Left ventricle myocardium superior (tissue), 1 donor: ENCODE results near the gene MYH11. TPM values are rescaled to one million over a fixed set of nuclear protein-coding genes. Genes with fewer than 3 reads are reported as not detected.
"Not testable (repeated sequence)": the region's sequence is repeated elsewhere in the genome, so short reads cannot be mapped to it uniquely, and the experiment has no call there.

ENCODE experiments used
- ATAC-seq: fragments of 200-7000 bp; cut with Tn5 transposase; one replicate; pipeline ENCODE4 v1.9.1; 2020; ENCODE audit warnings: mild to moderate bottlenecking, moderate library complexity
- DNase-seq: peaks from one replicate; pipeline ENCODE4 v3.0.0-alpha.2; 2020
- intact Hi-C: fragments of 100-400 bp; cut with micrococcal nuclease; formaldehyde crosslinking; loops from one replicate; pipeline ENCODE4 v1.11.0; 2022
- total RNA-seq: library from RNA; stranded (reverse); fragmentation: NEBNext Ultra II Directional; extraction: Animal tissue kit (Norgen Biotek cat#: 25700); gene quantifications from one replicate; pipeline ENCODE4 v1.2.1, GENCODE V29; 2021
- donor health status: DM: no; HTN: yes; CAD: no; lungs with severe emphysema.

Gene MYH11
- total RNA-seq, 1 donor from 2014 or later, result 8.0 TPM

GRCh38 chr16:15820837-15821236 lies 36.0 kb downstream of the MYH11 start:
- no peak for ATAC-seq
- intact Hi-C loops, result no loop called here
- DNase-seq, result no peak

GRCh38 chr16:15819046-15819445 lies 37.8 kb downstream of the MYH11 start:
- no peak for ATAC-seq
- DNase-seq, result no peak
- intact Hi-C loops, result no loop called here

DNA sequence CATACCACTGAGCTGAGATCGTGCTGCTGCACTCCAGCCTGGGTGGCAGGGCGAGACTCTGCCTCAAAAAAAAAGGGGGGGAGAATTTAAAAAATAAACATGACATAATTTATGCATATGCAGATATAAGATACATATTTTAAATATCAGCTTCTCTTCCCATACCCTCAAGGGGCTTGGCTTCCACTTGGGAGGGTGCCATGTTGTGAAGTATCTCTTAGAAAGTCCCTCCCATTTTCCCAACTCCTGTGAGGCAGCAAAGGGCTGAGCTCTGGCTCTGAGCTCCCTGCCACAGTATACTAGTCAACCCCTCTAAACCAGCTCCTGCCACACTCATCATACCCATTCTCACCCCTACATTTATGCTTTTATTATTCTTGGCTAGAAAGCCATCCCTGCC lies 39.4 kb downstream of the MYH11 start:
- DNase-seq, result no peak
- no peak for ATAC-seq
- intact Hi-C loops, result no loop called here

DNA sequence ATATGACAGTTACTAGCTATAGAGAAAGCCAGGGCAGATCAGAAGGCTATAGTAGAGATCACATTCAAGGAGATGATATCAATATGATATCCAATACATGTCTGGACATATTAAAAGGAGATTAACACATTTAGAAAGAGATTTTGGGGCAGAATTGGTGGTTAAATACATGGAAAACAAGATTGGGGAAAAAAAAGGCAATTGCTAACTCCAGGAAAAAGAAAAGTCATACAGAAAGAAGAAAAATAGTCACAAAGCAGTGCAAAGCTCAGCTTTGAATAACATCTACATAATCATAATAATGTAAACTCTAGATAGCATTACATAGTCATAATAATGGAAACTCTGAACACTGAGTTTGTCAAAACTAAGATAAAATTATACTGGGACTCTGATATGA lies 40.6 kb downstream of the MYH11 start:
- intact Hi-C loops, result no loop called here
- ATAC-seq (no peak), DNase-seq (no peak)

- DNase-seq, ATAC-seq, intact Hi-C loops: not testable (repeated sequence)
Observed at GRCh38 chr16:15812401-15812750, 44.5 kb downstream of the MYH11 start.

DNA sequence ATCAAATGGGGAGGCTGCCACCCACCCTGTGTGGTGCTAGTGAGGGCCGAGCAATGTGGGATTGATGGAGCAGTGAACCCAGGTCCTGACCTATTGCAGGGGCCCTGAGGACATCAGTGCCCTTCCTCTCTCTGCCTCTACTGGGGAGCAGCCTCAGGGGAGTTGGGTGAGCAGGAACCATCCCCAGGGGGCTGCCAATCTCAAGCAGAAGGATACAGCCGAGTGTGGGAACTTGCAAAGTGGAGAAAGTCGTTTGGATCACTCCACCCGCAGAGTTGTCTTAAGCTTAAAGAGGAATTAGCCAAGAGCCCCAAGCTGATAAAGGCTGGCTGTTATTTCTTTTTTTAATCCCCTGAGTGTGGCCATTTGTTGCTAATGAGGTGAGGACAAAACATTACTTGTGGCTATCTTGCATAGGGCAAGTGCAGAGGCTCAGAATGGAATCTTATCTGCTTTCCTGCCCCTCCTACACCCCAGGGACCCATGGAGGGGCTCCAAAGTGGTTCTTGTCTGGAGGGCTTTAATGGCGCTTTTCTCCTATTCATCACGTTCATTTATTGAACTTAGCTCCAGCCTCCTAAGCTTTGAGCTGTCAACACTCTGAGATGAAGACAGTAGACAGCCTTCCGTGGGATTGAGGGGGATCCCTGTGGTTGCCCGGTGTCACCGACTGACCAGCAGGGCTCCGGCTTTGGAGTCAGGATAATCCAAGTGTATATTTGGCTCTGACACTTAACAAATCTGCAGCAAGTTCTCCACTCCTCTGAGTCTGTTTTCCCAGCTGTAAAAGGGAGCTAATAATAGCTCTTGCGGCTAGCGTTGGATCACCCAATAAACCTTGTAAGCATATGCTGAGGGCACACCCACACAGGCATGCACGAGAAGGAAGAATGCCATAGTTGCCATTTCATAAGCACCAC lies 45.1 kb downstream of the MYH11 start:
- intact Hi-C loops, result no loop called here
- ATAC-seq (peak; percentile 89), DNase-seq (no peak)

DNA sequence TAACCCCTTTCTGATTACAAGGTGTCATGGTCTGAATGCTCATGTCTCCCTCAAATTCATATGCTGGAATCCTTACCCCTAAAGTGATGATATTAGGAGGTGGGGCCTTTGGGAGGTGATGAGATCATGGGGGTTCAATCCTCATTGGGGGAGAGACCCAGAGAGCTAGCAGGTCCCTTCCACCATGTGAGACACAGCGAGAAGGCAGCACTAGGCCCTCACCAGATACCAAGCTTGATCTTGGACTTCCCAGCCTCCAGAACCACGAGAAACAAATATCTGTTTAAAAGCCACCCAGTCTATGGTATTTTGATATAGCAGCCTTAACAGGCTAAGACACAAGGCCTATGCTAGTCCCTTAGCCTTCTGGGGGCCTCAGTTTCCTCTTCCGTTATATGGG lies 45.9 kb downstream of the MYH11 start:
- no peak for DNase-seq
- ATAC-seq, result no peak
- intact Hi-C loops, result no loop called here

GRCh38 chr16:15810411-15810810 lies 46.4 kb downstream of the MYH11 start:
- intact Hi-C loops, result no loop called here
- no peak for ATAC-seq
- no peak for DNase-seq

GRCh38 chr16:15809297-15809696 lies 47.5 kb downstream of the MYH11 start:
- ATAC-seq, DNase-seq, intact Hi-C loops: not testable (repeated sequence)

DNA sequence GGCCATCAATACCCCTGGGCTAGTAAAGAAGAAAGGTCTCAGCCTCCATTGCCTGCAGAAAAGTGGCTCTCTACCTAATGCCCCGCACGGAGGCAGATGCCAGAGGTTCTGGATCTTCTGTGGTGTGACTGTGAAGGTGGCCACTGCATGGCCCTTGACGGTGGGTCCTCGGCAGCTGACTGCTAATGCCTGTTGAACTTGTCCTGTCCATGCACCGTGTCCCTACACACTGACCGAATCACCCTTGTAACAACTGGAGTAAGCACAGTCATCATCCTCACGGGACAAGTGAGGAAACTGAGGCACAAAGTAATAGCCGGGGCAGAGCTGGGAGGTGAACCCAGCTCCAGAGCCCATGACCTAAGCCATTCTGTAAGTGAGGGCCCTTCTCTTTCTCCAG lies 48.8 kb downstream of the MYH11 start:
- no peak for ATAC-seq
- intact Hi-C loops, result no loop called here
- DNase-seq, result no peak

DNA sequence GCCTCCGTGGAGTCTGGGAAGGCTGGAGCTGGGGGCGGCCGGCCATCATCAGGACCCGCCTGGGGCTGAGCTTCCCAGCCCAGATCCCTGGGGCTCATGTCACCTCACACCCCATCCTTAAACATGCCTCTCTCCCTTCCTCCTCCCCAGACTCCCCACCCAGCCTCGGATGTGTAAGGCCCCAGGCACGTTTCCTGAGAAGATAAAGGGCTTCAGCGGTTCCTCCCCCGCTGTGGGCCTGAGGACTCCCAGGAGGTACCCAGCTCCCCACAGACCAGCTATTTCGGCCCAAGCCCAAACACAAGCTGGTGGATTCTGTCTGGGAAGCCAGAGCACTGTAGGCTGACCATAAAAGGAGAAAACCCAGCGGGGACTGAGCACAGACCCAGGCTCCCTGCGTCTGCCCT lies 49.2 kb downstream of the MYH11 start:
- intact Hi-C loops, result no loop called here
- ATAC-seq (no peak), DNase-seq (no peak)

DNA sequence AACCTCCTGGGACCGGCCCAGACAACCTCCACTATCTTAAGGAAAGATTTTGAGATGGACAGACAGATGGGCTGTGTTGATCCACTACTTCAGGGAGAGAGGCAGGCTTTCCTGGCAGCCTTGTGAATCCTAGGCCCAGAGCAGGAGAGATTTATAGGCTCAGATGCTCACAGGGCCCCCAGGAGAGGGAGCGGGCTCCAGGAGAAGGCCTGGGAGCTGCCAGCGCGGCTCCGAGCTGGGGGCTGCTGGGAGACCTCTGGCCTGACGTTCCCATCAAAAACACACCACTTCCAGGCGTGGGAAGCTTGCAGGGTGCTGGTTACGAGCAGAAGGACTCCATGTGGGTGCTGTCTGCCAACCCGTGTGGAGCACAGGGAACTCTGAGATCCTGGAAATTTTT lies 53.2 kb downstream of the MYH11 start:
- intact Hi-C loops, result no loop called here
- ATAC-seq (no peak), DNase-seq (no peak)

DNA sequence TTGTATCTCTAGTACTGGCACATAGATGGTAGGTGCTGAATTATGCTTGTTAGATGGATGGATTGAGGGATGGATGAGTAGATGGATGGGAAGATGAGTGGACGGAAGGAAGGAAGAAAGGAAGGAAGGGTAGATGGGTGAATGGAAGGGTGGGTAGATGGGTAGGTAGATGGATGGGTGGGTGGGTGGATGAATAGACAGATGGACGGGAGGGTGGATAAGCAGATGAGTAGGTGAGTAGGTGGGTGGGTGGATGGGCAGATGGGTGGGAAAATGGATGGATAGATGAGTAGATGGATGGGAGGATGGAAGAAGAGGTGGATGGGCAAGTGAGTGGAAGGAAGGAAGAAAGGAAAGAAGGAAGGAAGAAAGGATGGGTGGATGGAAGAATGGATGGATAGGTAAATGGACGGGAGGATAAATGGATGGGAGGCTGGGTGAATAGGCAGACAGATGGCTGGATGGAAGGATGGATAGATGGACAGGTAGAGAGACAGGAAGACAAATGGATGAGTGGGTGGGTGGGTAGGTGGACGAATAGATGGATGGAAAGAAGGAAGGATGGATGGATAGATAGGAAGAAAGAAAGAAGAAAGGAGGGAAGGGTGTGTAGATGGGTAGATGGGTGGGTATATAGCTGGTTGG lies 56.9 kb downstream of the MYH11 start:
- DNase-seq, result no peak
- ATAC-seq, result no peak
- intact Hi-C loops, result no loop called here

DNA sequence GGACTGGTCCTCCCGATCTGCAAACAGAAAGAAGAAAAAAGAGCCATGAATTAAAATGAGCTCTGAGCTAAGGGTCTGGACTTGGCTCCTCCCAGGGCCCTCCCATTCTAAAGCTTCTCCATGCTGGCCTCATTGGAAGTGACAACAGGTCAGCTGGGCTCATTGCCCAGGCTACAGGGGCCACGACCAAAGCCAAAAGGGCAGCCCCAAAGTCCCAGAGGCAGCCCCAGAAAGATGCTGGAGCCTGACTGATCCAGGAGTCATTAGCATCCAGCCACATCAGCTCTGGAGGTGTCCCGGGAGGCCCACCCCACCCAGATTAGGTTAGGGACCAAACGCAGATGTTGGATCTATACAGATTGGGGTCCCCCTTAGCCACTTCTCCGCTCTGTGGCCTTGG lies 58.2 kb downstream of the MYH11 start:
- no peak for DNase-seq
- intact Hi-C loops, result no loop called here
- no peak for ATAC-seq

GRCh38 chr16:15796885-15797284 lies 59.9 kb downstream of the MYH11 start:
- ATAC-seq, result no peak
- intact Hi-C loops, result no loop called here
- no peak for DNase-seq

- intact Hi-C loops, result no loop called here
- DNase-seq, result no peak
- no peak for ATAC-seq
Observed at GRCh38 chr16:15795615-15796014, 61.2 kb downstream of the MYH11 start.

DNA sequence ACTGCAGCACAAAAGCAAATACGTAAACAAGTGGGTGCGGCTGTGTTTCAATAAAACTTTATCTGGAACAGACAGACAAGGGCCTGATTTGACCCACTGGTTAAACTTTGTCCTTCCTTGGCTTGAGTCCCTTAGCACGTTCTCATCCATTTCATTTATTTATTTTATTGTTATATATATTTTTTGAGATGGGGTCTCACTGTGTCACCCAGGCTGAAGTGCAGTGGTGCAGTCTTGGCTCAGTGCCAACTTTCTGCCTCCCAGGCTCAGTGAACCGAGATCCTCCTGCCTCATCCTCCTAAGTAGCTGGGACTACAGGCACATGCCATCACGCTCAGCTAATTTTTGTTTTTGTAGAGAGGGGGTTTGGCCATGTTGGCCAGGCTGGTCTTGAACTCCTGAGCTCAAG lies 64.3 kb downstream of the MYH11 start:
- intact Hi-C loops, result no loop called here
- DNase-seq (no peak), ATAC-seq (no peak)

DNA sequence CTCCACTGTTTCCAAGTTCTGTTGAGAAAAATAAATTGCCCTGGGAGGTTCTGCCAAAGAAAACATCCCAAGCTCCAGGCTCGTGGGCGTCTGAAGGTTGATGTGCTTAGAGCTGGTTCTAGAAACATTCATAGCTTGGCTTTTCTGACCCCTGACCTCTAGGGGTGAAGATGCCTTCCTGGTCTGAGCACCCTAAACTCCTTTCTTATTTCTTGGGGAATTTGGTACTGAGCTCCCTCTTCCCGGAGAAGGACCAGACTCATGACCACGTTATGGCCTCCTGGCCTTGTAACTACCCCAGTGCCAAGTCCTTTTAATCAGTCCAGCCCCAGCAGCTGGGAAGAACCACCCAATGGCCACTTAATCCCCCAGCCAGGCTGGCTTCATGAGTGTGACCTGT lies 66.4 kb downstream of the MYH11 start:
- DNase-seq, result no peak
- intact Hi-C loops, result no loop called here
- ATAC-seq, result no peak

DNA sequence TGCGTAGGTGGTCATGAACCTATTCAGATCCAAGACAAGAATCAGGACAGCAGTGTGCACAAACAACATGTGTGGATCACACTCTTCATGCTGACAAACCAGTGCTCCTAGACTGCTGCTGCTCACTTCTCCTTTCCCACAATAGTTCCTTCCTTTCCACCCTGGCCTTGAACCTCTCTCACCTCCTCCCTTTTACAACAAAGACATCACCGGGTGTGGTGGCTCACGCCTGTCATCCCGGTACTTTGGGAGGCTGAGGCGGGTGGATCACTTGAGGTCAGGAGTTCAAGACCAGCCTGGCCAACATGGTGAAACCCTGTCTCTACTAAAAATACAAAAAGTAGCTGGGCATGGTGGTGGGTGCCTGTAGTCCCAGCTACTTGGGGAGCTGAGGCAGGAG lies 67.0 kb downstream of the MYH11 start:
- DNase-seq, intact Hi-C loops: not testable (repeated sequence)

DNA sequence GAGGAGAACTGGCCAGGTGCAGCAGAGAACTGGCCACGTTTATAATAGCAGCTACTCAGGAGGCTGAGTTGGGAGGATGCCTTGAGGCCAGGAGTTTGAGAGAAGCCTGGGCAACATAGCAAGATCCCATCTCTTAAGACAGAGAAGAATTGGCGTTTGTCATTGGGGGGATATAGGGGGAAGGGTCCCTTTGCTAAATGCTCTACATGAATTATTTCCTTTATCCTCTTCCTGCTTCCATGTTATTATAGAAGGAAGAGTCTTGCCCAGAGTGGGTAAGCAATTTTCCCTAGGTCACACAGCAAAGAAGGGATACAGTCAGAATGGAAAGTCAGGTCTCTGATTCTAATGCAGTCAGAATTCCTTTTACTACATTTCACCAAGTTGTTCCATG lies 68.0 kb downstream of the MYH11 start:
- intact Hi-C loops, result no loop called here
- ATAC-seq (no peak), DNase-seq (no peak)

More for the DNA sequence above, 67.0 kb downstream of the MYH11 start:
- ATAC-seq, result not testable (repeated sequence)

DNA sequence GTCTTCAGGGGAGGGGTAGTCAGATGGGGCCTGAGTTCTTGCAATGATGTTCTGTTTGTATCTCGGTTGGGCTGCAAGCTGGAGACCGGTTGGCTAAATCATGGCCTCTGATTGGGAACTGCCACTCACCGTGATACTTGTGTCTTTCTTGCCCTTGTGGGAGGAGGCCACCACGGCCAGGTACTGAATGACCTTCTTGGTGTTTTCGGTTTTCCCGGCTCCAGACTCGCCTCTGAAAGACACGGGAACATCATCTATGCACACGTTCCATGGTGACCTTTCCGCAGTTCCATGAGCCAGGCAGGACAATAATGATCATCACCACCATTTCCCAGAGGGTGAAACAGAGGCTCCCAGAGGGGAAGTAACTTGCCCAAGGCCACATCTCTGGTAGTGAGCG lies 70.3 kb downstream of the MYH11 start:
- intact Hi-C loops, result no loop called here
- DNase-seq (no peak), ATAC-seq (no peak)
